K562 (cell line): ENCODE data around the gene EXOSC1. TPM values are rescaled to one million over a fixed set of nuclear protein-coding genes. Genes with fewer than 3 reads are reported as not detected.

ENCODE experiments used
- ARHGAP35 ChIP-seq: fragments of 450-650 bp; IDR thresholded peaks from 2 replicates; pipeline ENCODE4 v1.6.1; 2018; ENCODE audit not compliant: partially characterized antibody
- CCNT2 ChIP-seq: IDR thresholded peaks from 2 replicates; pipeline ENCODE4 v1.6.1; 2011; ENCODE audit warnings: borderline replicate concordance, low read depth, mild to moderate bottlenecking, moderate library complexity, mixed read lengths, low read length; ENCODE audit not compliant: insufficient read length; ENCODE audit errors: extremely low read depth
- CTBP1 ChIP-seq: fragments of 450-650 bp; IDR thresholded peaks from 2 replicates; pipeline ENCODE4 v1.6.1; 2016; ENCODE audit warnings: borderline replicate concordance
- ELF1 ChIP-seq: fragments of 200-800 bp; sonication (Bioruptor generic); IDR thresholded peaks from 2 replicates; pipeline ENCODE4 v1.6.1; 2016; ENCODE audit warnings: missing genetic modification characterization, missing compliant biosample characterization
- ESRRA ChIP-seq: fragments of 450-650 bp; IDR thresholded peaks from 2 replicates; pipeline ENCODE4 v1.6.1; 2014; ENCODE audit warnings: low read depth, mild to moderate bottlenecking, moderate library complexity, borderline replicate concordance
- EZH2 ChIP-seq: IDR thresholded peaks from 2 replicates; pipeline ENCODE4 v1.6.1; 2012; ENCODE audit warnings: low read depth, mild to moderate bottlenecking, inconsistent platforms, low read length, borderline replicate concordance
- GATA2 ChIP-seq: sonication (generic); formaldehyde crosslinking; IDR thresholded peaks from 2 replicates; pipeline ENCODE4 v1.4.0; 2020; ENCODE audit warnings: mild to moderate bottlenecking, missing genetic modification reagents
- JUND ChIP-seq, 2 experiments: IDR thresholded peaks; 2 replicates in 1 of 2; 3 replicates in 1 of 2; pipeline ENCODE4 v1.6.1; 2011; ENCODE audit warnings: borderline replicate concordance in 2 of 2, low read depth in 2 of 2, low read length in 2 of 2, improper control_type of control experiment in 1 of 2, missing biosample characterization in 1 of 2, missing genetic modification characterization in 1 of 2, missing genetic modification reagents in 1 of 2
- KLF13 ChIP-seq: fragments of 450-650 bp; IDR thresholded peaks from 2 replicates; pipeline ENCODE4 v1.6.1; 2016; ENCODE audit warnings: missing genetic modification characterization, low read depth, mild to moderate bottlenecking, missing compliant biosample characterization, moderate library complexity, borderline replicate concordance
- KLF16 ChIP-seq: IDR thresholded peaks from 2 replicates; pipeline ENCODE4 v1.6.1; 2016; ENCODE audit warnings: antibody characterized with exemption
- NR2C2 ChIP-seq, 2 experiments: fragments of 200-800 bp in 1 of 2; sonication (Bioruptor generic) in 1 of 2; sonication (generic) in 1 of 2; formaldehyde crosslinking in 1 of 2; IDR thresholded peaks; 2 replicates each; pipeline versions ENCODE4 v1.6.1 to v1.8.0; 2016 to 2022; ENCODE audit warnings: mild to moderate bottlenecking in 1 of 2, missing compliant biosample characterization in 1 of 2, missing genetic modification characterization in 1 of 2, missing genetic modification reagents in 1 of 2
- NR2F6 ChIP-seq: fragments of 450-650 bp; formaldehyde crosslinking; IDR thresholded peaks from 2 replicates; pipeline ENCODE4 v1.4.0; 2020; ENCODE audit warnings: mild to moderate bottlenecking
- NR3C1 ChIP-seq: sonication (generic); formaldehyde crosslinking; IDR thresholded peaks from 2 replicates; pipeline ENCODE4 v1.8.1; 2022; ENCODE audit warnings: missing genetic modification reagents
- NRF1 ChIP-seq, 2 experiments: fragments of 450-650 bp; IDR thresholded peaks in 1 of 2; conservative IDR thresholded peaks in 1 of 2; 2 replicates each; pipeline ENCODE4 v1.6.1; 2014; ENCODE audit warnings: mild to moderate bottlenecking in 2 of 2
- PHF21A ChIP-seq: fragments of 450-650 bp; IDR thresholded peaks from 2 replicates; pipeline ENCODE4 v1.6.1; 2017; ENCODE audit warnings: low read depth, borderline replicate concordance
- PURB ChIP-seq: sonication (generic); formaldehyde crosslinking; IDR thresholded peaks from 2 replicates; pipeline ENCODE4 v1.9.0; 2021; ENCODE audit warnings: low read depth, mild to moderate bottlenecking, missing genetic modification reagents
- RB1 ChIP-seq: fragments of 450-650 bp; IDR thresholded peaks from 2 replicates; pipeline ENCODE4 v1.6.1; 2017; ENCODE audit warnings: low read depth, mild to moderate bottlenecking
- RBM15 ChIP-seq: fragments of 200-400 bp; formaldehyde crosslinking; IDR thresholded peaks from 2 replicates; pipeline ENCODE4 v1.6.1; 2018; ENCODE audit warnings: mild to moderate bottlenecking, low read length, moderate library complexity; ENCODE audit not compliant: insufficient read depth
- SRSF3 ChIP-seq: fragments of 200-400 bp; formaldehyde crosslinking; IDR thresholded peaks from 2 replicates; pipeline ENCODE4 v1.6.1; 2016; ENCODE audit warnings: mild to moderate bottlenecking, low read length, moderate library complexity; ENCODE audit not compliant: insufficient read depth
- ZNF445 ChIP-seq: fragments of 250-450 bp; sonication (Bioruptor Pico); IDR thresholded peaks from 2 replicates; pipeline ENCODE4 v1.4.0; 2020; ENCODE audit warnings: low read depth, mild to moderate bottlenecking, moderate library complexity
- polyA plus RNA-seq, 8 experiments: library from polyadenylated mRNA; depleted of rRNA in 4 of 8; stranded (reverse) in 5 of 8; unstranded in 3 of 8; fragments of >200 nt; fragmentation: Nextera tagmentation in 2 of 8; fragmentation: Illumina TruSeq in 1 of 8; extraction: Ambion mirVana in 2 of 8; extraction: Trizol in 1 of 8; gene quantifications; 2 replicates each; pipeline versions ENCODE4 v1.2.1 to v1.2.3, GENCODE V29; 2011 to 2014; ENCODE audit warnings: inconsistent platforms in 1 of 8, missing spikeins in 1 of 8
- total RNA-seq, 7 experiments: library from RNA; depleted of rRNA in 6 of 7; stranded (reverse); fragments of >200 nt in 6 of 7; fragmentation: Illumina TruSeq in 2 of 7; extraction: Trizol in 2 of 7; gene quantifications; 2 replicates each; pipeline versions ENCODE4 v1.2.1 to v1.2.3, GENCODE V29; 2011 to 2021; ENCODE audit warnings: low replicate concordance in 1 of 7
- TF ChIP-seq, protein P1 (sequence below), 2 experiments: fragments of 450-650 bp in 1 of 2; sonication (generic) in 1 of 2; formaldehyde crosslinking in 1 of 2; IDR thresholded peaks in 1 of 2; conservative IDR thresholded peaks in 1 of 2; 2 replicates each; pipeline versions ENCODE4 v1.6.1 to v1.8.1; 2016 to 2023; ENCODE audit warnings: mild to moderate bottlenecking in 2 of 2, moderate library complexity in 2 of 2, inconsistent platforms in 1 of 2, missing genetic modification reagents in 1 of 2
- TF ChIP-seq, protein P2 (sequence below): fragments of 450-650 bp; formaldehyde crosslinking; IDR thresholded peaks from 2 replicates; pipeline ENCODE4 v1.4.0; 2020; ENCODE audit warnings: mild to moderate bottlenecking
- TF ChIP-seq, protein P3 (sequence below): fragments of 250-450 bp; sonication (Bioruptor Pico); IDR thresholded peaks from 2 replicates; pipeline ENCODE4 v1.8.0; 2022; ENCODE audit warnings: moderate library complexity, mild to moderate bottlenecking, inconsistent platforms
- TF ChIP-seq, protein P4 (sequence below): sonication (generic); formaldehyde crosslinking; IDR thresholded peaks from 2 replicates; pipeline ENCODE4 v1.8.1; 2023; ENCODE audit warnings: mild to moderate bottlenecking, missing genetic modification reagents, moderate library complexity

Gene EXOSC1
- total and polyA plus RNA-seq, 9 of the 15 experiments (the other 6 are each of a cell fraction or from before 2014, with no cell fraction given), result 44.3 to 117 (median 67.0) TPM

DNA sequence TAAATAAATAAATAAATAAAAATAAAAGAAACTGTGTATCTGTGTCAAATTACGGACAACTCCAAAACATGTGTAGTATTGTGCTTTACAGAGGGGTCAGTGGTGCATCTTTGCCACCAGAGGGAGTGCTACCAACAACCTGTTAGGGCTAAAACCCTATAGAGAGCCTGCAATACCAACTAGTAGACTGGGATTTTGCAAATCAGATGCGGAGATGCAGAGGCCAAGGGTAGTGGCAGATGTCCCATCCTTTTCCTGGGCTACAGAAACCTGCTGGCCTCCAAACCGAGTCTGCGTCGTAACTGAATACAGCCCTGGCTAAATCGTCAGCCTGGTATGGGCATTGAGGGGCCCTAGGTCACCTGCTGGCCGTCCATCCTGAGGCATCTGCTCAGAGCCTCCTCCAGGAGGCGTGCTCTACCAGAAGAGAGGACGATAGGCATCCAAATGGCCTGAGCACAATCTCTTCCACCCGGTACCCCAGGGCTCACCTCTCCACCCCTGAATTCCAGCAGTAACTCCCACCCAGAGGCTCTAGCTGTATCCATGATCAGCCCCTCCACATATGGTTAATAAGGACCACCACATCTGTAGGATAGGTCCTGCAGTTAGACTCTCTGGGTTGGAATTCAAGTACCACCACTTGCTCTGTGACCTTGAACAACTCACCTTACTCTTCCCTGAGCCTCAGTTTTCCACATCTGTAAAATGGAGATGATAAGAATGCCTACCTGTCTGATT is 38.4 kb downstream of the EXOSC1 start (continued):
- TF ChIP-seq, protein P1, sequence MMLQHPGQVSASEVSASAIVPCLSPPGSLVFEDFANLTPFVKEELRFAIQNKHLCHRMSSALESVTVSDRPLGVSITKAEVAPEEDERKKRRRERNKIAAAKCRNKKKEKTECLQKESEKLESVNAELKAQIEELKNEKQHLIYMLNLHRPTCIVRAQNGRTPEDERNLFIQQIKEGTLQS (IDR thresholded peaks at IDR 0.05), result no peak
- TF ChIP-seq, protein P1 (CRISPR knock-in tag; conservative IDR thresholded peaks at IDR 0.05), result no peak
- no peak for TF ChIP-seq ARHGAP35
- no peak for TF ChIP-seq NR3C1 (CRISPR knock-in tag)
- TF ChIP-seq, protein P2, sequence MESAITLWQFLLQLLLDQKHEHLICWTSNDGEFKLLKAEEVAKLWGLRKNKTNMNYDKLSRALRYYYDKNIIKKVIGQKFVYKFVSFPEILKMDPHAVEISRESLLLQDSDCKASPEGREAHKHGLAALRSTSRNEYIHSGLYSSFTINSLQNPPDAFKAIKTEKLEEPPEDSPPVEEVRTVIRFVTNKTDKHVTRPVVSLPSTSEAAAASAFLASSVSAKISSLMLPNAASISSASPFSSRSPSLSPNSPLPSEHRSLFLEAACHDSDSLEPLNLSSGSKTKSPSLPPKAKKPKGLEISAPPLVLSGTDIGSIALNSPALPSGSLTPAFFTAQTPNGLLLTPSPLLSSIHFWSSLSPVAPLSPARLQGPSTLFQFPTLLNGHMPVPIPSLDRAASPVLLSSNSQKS (CRISPR knock-in tag), result no peak
- TF ChIP-seq SRSF3, result no peak
- TF ChIP-seq, protein P3, sequence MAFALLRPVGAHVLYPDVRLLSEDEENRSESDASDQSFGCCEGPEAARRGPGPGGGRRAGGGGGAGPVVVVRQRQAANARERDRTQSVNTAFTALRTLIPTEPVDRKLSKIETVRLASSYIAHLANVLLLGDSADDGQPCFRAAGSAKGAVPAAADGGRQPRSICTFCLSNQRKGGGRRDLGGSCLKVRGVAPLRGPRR (CRISPR knock-in tag), result no peak
- no peak for TF ChIP-seq ELF1 (tag)
- TF ChIP-seq RBM15, result no peak
- peak; percentile 47; the same call in 1 of the 2 replicates for TF ChIP-seq PHF21A
- no peak for TF ChIP-seq NR2C2 (CRISPR knock-in tag; IDR thresholded peaks at IDR 0.05)
- TF ChIP-seq NR2C2 (tag; IDR thresholded peaks at IDR 0.05), result peak; percentile 72
- TF ChIP-seq CTBP1, result peak; percentile 91
- 0 out of 2 replicates have a peak, but pooled peaks have one; percentile 68 for TF ChIP-seq RB1
- TF ChIP-seq GATA2 (CRISPR knock-in tag), result no peak
- TF ChIP-seq JUND (IDR thresholded peaks at IDR 0.05; ENCODE audit: borderline replicate concordance, low read depth, low read length), result no peak
- TF ChIP-seq JUND (tag; IDR thresholded peaks at IDR 0.05; ENCODE audit: borderline replicate concordance, low read depth, low read length), result peak; percentile 13; the same call in 1 of the 3 replicates
- TF ChIP-seq CCNT2, result no peak
- no peak for TF ChIP-seq KLF16
- TF ChIP-seq ZNF445 (CRISPR knock-in tag), result no peak
- no peak for TF ChIP-seq PURB (CRISPR knock-in tag)
- TF ChIP-seq NRF1 (conservative IDR thresholded peaks at IDR 0.05 in 1 of 2, IDR thresholded peaks at IDR 0.05 in 1 of 2), result peak in 1 of 2 experiments; percentile 49; a peak in 1 of 4 replicates
- TF ChIP-seq NR2F6 (CRISPR knock-in tag), result no peak
- no peak for TF ChIP-seq KLF13
- TF ChIP-seq EZH2, result no peak
- TF ChIP-seq, protein P4, sequence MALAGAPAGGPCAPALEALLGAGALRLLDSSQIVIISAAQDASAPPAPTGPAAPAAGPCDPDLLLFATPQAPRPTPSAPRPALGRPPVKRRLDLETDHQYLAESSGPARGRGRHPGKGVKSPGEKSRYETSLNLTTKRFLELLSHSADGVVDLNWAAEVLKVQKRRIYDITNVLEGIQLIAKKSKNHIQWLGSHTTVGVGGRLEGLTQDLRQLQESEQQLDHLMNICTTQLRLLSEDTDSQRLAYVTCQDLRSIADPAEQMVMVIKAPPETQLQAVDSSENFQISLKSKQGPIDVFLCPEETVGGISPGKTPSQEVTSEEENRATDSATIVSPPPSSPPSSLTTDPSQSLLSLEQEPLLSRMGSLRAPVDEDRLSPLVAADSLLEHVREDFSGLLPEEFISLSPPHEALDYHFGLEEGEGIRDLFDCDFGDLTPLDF (CRISPR knock-in tag), result no peak
- peak; percentile 100 for TF ChIP-seq ESRRA
